ENCODE measurements around the gene RBL1.
"Not testable (repeated sequence)": the region's sequence is repeated elsewhere in the genome, so short reads cannot be mapped to it uniquely, and the experiment has no call there.

The RBL1 gene, protein sequence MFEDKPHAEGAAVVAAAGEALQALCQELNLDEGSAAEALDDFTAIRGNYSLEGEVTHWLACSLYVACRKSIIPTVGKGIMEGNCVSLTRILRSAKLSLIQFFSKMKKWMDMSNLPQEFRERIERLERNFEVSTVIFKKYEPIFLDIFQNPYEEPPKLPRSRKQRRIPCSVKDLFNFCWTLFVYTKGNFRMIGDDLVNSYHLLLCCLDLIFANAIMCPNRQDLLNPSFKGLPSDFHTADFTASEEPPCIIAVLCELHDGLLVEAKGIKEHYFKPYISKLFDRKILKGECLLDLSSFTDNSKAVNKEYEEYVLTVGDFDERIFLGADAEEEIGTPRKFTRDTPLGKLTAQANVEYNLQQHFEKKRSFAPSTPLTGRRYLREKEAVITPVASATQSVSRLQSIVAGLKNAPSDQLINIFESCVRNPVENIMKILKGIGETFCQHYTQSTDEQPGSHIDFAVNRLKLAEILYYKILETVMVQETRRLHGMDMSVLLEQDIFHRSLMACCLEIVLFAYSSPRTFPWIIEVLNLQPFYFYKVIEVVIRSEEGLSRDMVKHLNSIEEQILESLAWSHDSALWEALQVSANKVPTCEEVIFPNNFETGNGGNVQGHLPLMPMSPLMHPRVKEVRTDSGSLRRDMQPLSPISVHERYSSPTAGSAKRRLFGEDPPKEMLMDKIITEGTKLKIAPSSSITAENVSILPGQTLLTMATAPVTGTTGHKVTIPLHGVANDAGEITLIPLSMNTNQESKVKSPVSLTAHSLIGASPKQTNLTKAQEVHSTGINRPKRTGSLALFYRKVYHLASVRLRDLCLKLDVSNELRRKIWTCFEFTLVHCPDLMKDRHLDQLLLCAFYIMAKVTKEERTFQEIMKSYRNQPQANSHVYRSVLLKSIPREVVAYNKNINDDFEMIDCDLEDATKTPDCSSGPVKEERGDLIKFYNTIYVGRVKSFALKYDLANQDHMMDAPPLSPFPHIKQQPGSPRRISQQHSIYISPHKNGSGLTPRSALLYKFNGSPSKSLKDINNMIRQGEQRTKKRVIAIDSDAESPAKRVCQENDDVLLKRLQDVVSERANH

DNA sequence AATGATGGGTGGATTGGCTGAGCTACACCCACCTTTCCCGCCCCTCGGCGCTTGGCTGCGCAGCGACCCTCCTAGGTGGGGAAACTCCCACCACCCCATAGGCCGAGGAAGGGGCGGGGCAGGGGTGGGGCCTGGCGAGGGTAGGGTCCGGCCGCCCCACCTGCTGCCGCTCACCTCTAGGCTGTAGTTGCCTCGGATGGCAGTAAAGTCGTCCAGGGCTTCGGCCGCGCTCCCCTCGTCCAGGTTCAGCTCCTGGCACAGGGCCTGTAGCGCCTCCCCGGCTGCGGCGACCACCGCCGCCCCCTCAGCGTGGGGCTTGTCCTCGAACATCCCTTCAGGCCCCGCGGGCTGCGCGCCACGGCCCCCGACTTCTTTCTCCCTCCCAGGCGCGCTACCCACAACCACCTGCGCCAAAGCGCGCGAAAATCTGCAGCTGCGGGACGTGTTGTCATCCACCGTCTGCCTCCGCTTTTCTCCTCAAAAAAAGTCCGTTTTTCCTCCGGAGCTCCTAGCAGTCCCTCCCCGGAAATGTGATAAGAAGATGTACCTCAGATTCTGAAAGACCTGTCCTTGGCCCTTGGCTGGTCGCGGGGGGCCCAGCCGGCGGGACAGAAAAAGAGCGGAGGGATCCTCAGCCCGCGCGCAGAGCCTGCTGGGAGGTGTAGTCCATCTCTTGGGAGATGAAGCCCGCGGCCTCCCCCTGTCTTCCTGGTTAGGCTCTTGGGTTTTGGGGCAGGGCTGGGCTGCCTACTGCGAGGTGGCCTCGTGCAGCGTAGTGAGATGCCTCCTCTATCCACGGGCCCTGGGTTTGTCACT is at the start of gene RBL1:
Gene RBL1, minus strand, starts transcription at position 399 of the 816 bp plus-strand sequence. Its CDS starts 69 bp downstream, at position 330.
- peak; percentile 94 for DNase-seq

DNA sequence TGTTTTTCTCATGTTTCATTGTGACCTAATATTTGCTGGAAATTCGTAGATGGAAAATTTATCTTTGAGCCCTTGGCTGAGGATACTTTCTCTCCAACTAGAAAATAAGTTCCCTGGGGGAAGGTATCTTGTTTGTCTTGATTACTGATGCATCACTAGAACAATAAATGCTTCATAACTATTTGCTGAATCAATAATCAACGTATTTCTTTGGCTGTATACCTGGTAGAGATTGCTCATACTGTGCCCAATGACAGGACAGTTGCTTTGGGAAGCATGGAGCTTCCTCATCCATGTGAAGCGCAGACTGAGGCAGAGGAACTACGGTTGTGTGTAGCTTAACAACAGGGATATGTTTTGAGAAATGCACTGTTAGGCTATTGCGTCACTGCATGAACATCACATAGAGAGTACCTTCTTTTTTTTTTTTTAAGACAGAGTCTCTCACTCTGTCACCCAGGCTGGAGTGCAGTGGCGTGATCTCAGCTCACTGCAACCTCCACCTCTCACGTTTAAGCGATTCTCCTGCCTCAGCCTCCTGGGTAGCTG is 49.1 kb upstream of the RBL1 start:
- no peak for DNase-seq

DNA sequence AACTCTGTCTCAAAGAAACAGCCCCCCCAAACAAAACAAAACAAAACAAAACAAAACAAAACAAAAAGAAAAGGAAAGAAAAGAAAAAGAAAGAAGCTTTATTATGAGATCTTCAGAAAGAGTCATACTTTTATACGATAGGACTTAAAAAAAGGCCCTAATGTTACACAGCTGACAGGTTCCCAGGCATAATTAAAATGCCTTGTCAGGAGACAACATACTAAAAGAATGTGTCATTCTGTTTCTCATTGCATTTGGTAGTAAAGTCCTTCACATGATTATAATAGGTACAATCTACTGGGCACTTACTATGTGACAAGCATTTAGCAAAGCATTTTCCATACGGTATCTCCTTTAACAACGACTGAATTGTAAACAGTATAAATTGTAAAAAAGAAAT is 46.9 kb upstream of the RBL1 start:
- DNase-seq = no peak

DNA sequence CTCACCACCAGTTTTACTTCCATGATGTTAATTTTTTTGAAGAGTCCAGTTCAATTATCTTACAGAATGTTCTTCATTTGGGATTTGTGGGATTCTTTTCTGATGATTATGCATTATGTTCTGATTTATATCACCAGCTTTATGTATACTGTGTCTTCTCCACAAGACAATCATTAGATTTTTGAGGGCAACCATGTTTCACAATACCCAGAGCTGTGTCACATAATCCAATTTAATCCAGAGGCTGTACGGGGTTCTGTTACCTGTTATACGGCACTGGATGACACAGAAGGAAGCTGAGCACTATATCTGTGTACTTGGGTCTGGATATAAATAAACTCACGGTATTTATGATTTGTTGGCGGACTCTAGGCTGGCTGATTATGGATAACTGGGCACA is 41.8 kb upstream of the RBL1 start:
- DNase-seq = no peak

DNA sequence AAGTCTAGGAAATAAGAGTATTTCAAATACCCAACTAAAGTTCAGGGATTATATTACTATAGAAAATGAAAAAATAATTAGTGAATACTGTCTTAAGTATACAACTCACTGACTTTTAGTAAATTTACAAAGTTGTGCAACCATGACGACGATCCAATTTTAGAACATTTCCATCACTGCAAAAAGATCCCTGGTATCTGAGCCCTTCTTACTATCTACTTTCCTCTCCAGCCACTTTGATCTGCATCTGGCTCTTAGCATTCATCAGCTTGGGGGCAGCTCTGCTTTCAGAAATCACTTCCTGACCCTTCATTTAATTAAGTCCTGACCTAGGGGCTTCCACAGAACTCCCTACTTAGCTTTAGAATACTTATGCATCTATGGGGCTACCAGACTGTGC is 38.2 kb upstream of the RBL1 start:
- no peak for DNase-seq

DNA sequence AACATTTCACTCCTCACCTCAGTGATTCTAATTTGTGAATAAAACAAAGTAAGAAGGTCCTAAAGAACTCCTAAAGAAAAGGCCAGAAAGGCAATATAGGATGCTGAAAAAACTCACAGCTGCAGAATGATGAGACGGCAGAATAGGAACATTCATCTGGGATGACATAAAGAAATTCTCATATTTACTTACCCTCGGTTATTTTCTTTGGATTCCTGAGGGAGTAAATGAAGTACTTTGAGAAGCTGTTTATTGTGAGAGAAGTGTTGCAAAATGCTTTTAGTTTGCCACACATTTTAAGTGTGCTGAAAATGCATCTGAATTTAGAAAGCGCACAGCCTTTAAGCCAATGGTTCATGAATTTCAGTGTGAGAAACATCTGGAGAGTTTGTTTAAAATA is 35.7 kb upstream of the RBL1 start:
- no peak for DNase-seq

DNA sequence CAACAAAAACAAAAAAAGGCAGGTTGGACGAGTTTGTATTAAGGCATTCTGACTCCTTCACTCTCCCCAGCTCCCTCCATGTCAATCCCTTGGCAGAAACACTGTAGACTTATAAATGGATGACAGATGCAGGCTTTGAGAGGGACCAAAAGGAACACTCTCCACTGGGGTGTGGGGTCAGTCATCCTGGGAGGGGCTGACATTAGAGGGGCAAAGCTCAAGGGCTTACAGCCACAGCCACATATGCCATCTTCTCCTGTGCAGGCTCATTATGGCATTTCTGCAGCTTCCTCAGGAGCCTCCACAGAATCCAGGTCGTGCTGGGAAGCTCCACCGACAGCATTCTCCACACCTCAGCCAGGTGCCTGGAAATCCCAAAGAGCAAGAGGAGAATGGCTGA is 33.0 kb upstream of the RBL1 start:
- DNase-seq = no peak

DNA sequence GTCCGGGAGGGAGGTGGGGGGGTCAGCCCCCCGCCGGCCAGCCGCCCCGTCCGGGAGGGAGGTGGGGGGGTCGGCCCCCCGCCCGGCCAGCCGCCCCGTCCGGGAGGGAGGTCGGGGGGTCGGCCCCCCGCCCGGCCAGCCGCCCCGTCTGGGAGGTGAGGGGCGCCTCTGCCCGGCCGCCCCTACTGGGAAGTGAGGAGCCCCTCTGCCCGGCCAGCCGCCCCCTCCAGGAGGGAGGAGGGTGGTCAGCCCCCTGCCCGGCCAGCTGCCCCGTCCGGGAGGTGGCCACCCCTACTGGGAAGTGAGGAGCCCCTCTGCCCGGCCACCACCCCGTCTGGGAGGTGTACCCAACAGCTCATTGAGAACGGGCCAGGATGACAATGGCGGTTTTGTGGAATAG is 30.5 kb upstream of the RBL1 start:
- DNase-seq = not testable (repeated sequence)

DNA sequence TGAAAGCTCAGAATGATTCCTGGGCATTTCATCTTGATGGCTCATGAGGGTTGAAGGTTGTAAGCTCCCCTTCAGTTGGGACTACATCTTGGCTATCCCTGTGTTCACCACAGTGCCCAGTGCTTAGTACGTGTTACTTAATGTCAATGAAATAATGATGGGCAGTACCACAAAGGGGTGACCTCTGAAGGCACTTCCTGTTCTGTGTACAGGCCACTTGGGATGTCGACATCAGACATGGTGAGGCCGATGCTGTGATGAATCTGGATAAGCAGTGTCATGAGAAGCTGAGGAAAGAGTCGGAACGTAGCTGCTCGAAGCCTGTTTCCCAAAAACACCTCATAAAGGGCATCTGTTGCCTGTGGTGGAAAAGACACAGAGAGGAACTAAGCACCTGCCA is 27.6 kb upstream of the RBL1 start:
- DNase-seq = no peak

DNA sequence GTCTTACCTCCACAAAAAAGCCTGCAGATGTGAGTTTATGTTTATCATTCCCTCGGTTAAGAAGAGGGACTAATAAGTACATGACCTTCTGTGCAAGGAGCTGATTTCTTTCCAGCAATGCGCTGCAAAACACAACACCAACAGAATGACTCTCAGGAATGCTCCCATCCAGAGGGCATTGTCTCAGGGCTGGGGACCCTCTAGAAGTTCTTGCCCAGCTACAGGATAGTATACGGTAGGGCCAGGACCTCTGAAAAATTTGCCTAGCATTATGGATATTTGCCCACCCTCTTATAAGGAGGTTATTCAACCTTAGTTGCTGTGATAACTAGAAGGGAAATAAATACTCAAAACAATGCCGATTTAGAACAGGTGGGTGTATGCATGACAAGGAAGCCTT is 24.7 kb upstream of the RBL1 start:
- no peak for DNase-seq

DNA sequence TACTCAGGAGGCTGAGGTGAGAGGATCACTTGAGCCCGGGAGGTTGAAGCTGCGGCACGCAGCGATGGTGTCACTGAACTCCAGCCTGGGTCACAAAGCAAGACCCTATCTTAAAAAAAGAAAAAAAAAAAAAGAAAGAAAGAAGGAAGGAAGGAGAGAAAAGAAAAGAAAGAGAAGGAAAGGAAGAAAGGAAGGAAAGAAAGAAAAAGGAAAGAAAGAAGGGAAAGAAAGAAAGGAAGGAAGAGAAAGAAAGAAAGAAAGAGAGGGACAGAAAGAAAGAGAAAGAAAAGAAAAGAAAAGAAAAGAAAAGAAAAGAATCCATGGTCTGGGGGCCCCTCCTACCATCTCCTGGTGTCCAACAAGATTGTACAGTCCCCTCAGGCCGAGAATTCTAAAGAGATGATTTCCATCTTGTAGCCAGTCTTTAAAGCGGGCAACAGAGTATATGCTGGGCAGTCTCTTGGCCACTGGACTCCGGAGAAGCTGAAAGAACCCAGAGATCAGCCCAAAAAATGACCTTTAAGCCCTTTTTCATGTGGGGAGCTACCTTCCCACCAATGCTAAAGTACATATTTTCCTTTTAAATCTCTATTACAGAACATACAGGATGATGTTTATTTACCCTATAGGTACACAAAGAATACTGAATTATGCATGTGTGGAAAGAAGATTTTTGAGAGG is 23.7 kb upstream of the RBL1 start:
- no peak for DNase-seq

DNA sequence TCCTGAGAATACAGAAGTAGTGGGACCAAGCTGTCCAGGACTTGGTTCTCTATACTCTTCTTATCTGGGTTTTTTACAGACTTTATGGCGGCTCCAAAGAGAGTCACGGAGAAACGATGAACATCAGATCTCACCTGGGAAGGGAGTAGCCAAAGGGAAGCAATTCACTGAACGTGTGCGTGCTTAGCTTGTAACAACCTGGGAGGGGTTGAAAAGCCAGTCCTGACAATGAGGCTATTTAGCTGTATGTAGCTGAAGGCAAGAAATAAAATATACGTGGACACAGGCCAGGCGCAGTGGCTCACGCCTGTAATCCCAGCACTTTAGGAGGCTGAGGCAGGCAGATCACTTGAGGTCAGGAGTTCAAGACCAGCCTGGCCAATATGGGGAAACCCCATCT is 18.2 kb upstream of the RBL1 start:
- DNase-seq = no peak

DNA sequence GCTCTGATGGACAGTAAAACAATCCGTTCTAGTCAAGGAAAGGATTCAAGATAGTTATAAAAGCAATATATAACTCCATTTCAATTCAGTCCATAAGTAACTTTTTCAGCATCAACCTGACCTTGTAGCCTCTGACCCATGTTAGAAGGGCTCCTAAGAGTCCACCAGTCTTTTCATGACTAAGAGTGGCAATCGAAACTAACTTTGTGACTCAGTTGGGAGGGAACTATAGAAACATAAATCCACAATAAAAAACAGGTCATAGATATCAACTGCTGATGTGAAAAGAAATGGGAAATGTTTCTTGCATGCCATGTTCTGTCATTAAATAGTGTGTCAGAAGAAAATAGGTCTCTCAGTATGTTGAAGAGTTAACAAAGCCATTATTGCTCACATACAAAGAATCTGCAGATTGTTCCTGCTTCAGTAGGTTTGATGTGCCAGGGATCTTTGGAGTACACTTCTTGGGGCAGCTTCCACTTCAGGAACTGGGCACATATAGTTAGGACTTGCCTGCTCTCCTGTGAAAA is 16.2 kb upstream of the RBL1 start:
- no peak for DNase-seq

DNA sequence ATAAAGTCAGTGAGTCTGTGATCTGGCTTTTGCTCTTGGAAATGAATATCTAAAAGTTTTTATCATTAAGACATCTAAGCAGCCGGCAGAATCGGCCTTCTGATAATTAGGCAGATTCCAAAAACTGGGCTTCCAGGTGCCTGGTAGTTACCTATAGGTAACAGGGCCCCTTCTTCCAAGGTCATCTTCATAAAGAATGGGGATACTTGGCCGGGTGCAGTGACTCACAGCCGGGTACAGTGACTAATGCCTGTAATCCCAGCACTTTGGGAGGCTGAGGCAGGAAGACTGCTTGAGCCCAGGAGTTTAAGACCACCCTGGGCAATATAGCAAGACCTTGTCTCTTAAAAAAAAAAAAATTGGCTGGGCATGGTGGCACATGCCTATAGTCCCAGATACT is 12.9 kb upstream of the RBL1 start:
- DNase-seq = no peak

DNA sequence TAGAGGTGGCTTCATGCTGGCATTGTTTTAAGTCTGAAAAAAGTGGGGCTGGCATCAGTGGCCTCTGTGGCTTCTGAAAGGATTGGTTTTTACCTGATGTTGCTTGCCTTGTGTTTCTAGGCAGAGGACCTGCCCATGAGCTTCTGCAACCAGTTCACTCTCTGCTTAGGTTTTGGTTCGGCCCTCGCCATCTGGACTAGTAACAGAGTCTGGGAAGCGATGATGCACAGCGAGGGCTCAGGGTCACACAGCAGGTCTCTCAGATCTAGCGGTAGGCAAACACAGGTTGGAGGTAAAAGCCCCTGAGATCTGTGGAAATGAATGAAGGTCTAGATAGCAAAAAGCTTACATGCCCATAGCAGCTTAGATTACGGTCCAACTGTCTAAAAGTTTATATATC is 6.8 kb upstream of the RBL1 start:
- DNase-seq = no peak

DNA sequence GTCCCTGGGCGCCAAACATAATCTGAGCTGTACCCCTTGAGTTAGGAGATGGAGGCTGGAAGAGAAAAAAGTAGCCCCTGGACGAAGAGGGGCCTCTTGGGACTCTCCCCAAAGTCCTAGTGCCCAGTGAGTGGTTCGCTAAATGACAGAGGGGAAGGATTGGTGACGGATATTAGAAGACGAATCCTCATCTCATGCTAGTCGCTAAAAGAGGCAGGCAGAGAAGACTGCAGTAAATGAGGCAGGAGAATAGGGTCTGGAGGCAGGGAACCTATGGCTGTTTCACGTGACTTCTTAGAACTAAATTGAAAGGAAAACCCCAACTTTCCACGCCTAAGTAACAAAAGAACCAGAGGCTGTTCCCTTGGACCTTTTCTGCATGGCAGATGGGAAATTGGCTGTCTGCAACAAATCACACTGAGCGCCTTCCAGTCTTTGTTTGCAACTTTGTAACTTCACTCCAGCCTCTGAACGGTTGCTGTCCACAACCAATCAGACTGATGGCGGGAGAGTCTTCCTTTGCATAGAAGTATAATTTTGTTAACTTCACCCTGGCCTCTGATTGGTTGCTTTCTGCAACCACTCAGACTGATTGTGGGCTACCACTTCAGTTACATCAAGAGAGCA is 731 bp upstream of the RBL1 start:
- no peak for DNase-seq

DNA sequence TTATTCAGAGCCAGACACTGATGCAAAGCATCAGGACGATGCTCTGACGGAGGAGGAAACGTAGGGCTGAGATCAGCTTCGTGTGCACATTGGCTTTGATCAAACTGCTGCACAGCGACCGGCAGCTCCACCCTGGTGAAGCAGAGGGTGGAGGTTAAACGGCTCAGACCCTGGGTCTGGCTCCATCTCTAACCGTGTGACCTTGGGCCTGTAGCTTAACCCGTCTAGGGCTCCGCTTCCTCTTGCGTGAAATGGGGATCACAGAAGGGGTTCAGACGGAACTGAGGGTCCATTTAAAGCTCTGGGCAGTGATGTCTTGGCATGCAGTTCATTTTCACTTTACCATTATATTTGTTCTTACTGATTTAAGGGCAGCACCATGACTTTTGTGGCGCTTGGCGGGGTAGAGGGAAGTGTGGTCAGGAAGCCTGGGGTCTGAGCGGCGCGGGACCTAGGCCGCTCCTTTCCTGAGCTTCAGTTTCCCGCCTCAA is 644 bp downstream of the RBL1 start:
- DNase-seq = no peak

DNA sequence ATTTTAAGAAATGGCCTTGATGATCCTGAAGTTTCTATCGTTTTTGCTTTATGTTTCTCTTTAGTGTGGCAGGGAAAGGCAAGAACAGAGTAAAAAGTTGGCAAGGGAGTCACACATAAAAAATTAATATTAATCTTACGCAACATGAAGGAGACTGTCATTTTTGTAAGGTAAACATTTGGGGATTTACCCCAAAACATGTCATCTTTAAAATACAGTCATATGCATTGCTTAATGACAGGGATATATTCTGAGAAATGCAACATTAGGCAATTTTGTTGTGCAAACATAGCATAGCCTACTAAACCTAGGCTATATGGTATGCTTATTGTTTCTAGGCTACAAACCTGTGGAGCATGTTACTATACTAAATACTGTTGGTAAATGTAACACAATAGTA is 5.4 kb downstream of the RBL1 start:
- DNase-seq = no peak

DNA sequence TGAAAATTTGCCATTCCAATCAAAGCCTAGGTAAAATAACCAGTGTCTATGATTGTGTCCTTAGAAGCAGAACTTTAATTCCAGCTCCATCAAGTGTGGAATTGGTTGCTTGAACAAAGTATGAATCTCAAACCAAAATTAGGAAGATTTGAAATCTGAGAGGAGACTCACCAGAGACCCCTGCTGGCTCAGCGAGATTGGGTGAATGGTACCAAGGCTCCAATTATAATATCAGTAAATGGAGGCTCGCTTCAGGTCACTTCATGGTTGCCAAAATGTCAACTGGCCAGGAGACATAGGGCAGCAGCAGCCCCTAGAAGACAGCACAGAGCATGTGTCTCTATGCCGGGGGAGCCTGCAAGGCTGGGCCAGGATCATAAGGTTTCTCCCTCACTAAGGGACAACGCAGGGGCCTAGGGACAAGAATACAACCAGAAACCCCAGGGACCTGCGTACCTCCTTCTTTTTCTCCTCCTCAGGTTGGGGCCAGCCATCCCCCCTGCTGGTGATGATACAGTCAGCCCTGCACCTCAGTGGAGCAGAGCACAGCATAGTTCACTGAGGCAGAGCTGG is 14.0 kb downstream of the RBL1 start:
- DNase-seq = no peak

DNA sequence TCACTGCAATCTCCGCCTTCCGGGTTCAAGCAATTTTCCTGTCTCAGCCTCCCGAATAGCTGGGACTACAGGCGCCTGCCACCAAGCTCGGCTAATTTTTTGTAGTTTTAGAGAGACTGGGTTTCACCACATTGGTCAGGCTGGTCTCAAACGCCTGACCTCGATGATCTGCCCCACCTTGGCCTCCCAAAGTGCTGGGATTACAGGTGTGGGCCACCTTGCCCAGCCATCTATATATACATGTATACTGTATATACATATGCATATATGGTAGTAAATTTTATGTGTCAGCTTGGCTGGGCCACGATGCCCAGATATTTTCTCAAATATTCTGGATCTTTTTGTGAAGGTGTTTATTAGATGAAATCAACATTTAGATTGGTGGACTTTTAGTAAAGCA is 18.8 kb downstream of the RBL1 start:
- no peak for DNase-seq

Measured in NCI-H1105 (cell line).